HG03342 (cell line): Measurements from ENCODE around the gene SKAP1.
"Not testable (repeated sequence)": the region's sequence is repeated elsewhere in the genome, so short reads cannot be mapped to it uniquely, and the experiment has no call there.

Experiments used
- ATAC-seq: cut with Tn5 transposase; IDR thresholded peaks from one replicate; pipeline ENCODE4 v1.9.1; 2021; ENCODE audit warnings: mild to moderate bottlenecking, moderate library complexity; ENCODE audit not compliant: unreplicated experiment

The SKAP1 gene

DNA sequence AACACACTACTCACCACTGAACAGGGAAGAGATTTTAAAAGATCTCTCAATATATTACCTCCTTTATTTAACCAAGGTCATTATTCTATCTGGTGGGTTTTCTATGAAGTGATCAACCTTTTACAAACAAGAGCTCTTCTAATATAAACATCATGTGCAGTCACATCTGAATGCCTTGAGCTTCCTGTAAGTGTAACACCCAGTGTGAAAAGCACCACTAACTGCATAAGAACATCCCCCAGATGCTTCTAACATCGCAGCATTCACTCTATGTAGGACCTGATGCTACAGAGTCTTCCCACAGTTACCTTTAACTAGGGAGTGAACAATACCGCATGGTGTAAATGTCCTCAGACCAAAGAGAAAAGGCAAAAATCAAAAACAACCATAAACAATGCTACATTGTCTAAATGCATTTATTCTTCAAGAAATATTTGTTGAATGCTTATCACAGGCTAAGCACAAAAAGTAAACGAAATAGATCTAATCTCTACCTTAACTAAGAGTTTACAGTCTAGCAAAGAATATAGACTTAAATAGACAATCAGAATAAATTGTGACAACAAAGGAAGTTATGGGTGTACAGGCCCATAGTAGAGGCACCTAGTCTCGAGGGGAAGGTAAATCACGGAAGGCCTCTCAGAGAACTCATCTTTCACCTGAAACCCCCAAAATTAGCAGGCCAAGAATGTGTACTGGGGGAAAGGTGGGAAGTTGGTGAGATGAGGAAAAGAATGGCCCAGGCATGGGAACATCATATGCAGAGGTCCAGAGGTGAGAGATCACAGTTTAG, 16.2 kb downstream of the SKAP1 start:
- ATAC-seq, result no peak

GRCh38 chr17:48412841-48413240, 17.2 kb downstream of the SKAP1 start:
- no peak for ATAC-seq

GRCh38 chr17:48410821-48411220, 19.2 kb downstream of the SKAP1 start:
- ATAC-seq, result not testable (repeated sequence)

DNA sequence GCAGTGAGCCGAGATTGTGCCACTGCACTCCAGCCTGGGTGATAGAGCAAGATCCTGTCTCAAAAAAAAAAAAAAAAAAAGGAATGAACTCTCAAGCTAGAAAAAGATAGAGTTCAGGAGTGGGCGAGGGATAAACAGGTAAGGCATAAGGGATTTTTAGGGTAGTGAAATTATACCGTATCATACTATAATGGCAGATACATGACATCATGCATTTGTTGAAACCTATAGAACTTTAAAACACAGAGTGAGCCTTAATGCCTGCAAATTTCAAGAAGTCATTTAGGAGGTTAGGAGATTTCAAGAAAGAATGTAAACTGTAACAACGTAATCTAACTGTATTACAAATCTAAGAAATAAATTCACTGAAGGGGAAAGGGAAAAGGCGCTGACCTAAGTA, 20.4 kb downstream of the SKAP1 start:
- no peak for ATAC-seq

- no peak for ATAC-seq
These were observed 23.0 kb downstream of the SKAP1 start for GRCh38 chr17:48406936-48407567.

DNA sequence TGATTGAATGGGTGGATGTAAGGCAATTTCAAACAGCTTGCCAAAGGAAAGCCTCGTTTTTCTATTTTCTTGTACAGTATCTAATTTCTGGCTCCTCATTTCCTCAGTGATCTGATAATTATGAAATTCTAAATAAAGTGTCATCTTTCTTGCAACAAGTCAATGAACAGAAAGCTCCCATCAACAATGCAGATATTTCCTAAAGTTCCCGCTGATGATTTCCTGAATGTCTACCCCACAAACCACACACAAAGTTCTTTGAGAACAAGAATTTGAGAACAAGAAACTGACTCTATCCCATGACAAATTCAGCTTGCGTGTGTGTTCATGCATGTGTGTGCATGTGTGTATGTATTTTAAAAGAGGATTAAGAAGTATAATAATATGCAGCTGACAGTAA, 35.2 kb downstream of the SKAP1 start:
- no peak for ATAC-seq

GRCh38 chr17:48393283-48393682, 36.7 kb downstream of the SKAP1 start:
- ATAC-seq, result no peak

DNA sequence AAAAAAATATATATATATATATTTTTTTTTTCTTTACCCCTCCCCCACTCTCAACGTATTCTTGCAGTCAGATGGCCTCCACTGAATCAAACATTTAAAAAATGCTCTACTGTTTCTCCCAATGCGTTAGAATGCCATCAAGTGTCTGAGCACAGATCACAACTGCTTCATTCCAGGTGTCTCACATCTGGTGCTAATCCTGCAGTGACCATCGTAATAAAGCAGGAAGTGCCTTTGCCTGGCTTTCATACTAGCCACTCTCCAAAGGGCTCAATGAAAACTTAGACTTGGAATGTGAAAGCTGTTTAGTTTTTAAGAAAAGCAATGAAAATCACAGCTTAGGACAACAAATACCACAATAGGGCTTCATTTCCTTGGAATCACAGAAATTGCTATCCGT, 37.2 kb downstream of the SKAP1 start:
- ATAC-seq, result no peak

DNA sequence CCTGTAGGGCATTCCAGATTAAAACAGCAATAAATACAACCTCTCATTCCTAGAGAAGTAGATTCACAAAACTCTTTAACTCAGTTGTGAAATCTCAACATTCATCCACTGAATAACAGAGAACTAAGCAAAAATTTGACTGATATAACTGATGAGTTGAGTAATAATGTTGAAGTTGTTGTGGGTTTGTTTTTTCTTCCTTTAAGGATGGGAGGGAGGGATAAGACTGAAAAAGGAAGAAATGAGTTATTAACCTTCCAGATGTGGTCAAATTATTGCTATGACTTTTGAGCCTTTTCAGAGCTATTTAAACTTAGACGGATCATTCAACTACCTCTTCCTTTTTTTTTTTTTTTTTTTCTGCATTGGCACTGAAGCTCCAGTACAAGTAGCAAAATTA, 38.6 kb downstream of the SKAP1 start:
- ATAC-seq, result no peak

DNA sequence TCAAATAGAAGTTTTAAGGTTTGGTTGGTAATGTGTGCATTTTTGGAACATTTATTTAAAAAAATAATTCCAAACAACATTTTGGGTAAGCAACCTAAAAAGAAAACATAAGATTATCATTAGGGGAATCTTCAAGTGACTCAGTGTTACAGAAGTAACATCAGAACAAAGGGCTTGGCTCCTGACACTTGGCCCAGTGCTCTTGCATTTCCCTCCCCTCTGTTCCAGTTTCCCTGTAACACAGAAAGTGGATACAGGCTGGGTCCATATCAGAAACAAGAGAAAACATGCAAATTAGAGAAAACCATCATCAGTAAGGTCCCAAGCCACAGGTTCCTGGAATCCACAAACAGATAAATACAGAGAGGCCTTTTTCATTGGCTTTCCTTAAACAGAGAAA, 40.1 kb downstream of the SKAP1 start:
- no peak for ATAC-seq

- no peak for ATAC-seq
These were observed 40.9 kb downstream of the SKAP1 start for GRCh38 chr17:48388955-48389743.

DNA sequence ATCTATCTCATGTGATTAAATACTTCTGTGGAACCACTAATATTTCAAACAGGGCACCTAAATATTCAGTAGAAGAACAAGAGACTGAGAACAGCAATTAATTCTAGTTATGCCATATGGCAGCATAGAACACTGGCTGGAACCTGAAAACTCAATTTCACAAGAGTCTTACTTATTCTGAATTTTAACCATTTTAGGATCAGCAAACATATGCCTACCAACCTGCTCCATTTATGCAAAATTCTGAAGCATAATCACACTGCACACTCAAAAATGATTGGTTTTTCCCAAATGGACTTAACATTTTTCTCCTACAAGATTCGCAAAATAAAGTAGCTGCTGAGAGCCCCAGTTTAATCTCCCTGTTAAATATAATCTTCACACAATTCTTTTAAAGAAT, 43.2 kb downstream of the SKAP1 start:
- ATAC-seq, result no peak

DNA sequence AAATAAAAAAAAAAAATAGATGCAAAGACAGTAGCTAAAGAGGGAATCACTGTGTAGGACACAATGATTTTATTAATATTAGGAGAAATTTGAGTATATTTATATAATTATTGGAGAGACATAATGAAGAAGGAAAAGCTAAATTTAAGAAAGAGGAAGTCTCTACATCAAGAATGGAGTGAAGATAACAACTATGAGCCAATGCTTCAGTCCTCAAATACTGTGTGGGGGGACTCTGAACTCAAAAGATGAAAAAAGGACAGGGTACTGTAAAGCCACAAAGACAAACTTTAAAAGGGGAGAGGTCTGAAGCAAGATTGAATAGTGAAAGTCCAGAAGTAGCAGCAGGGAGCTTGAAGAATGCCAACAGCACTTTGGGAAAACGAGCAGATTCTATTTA, 44.7 kb downstream of the SKAP1 start:
- no peak for ATAC-seq

DNA sequence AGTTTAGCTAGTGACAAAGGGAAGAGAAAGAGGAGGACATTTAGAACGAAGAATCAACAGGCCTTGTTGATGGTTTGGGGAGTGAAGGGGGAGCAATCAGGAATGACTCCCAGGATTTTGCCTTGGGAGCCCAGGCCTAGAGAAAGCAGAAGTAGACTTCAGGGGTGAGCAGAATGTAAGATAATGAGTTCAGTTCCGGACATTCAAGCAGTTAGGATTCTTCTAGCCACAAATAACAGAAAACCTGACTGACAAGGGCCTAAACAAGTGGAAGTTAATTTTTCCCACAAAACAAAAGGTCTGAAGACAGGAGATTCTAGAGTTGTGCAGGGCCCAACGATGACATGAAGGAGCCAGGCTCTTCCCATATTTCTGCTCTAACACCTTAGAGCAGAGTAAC, 45.9 kb downstream of the SKAP1 start:
- no peak for ATAC-seq

DNA sequence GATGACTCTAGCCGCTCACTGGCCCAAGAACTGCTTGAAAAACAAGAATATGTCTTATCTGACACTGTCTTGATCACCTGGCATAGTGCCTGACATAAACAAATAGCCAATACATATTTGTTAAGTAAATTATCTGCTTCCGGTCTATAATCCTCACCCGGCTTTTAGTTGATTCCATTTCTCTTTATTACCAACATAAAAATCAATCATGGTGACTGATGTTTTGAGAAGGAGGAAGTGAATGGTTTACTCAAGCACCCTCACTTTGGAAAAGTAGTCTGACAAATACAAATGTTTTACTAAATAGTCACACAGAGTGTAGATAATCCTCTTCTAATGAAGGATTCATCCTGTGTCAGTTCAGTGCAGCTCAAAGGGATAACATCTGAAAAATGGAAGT, 47.0 kb downstream of the SKAP1 start:
- no peak for ATAC-seq

- ATAC-seq, result no peak
These were observed 51.2 kb downstream of the SKAP1 start for GRCh38 chr17:48378708-48379392.

- no peak for ATAC-seq
These were observed 51.8 kb downstream of the SKAP1 start for GRCh38 chr17:48378238-48378637.

GRCh38 chr17:48376682-48377325, 53.2 kb downstream of the SKAP1 start:
- ATAC-seq, result no peak

GRCh38 chr17:48375356-48375755, 54.7 kb downstream of the SKAP1 start:
- no peak for ATAC-seq

DNA sequence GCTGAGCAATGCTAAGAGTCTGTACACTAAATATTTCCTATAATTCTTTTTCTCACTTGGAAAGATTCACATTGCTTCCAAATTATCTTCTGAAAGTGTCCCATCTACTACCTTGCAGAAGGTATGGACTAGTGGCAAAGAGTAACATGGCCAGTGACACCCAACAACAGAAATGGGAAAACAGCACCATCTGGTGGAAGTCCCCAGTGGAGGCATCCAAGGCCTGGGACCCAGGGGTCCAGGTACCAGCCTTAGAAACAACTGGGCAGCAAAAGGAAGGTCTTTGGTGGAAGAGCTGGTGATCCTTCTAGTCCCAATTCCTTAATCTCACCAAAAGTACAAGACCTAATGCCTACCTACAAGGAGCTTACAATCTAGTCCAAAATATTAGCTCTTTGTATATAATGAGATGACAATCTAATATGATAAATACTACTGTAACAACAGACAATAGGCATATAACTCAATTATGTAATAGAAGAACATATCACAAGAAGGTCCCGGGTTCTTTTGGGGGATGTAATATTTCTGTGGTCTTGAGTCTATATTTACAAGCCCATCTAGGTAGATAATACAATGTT, 55.3 kb downstream of the SKAP1 start:
- ATAC-seq, result no peak
